GM12864 (cell line): Measurements from ENCODE around the gene IRGC.

Source experiments
- DNase-seq: peaks from one replicate; pipeline ENCODE4 v3.0.0-alpha.2; 2011; ENCODE audit warnings: low read depth
- H3K4me3 ChIP-seq: 2 replicates; pipeline ENCODE4 v1.5.1; 2011; ENCODE audit warnings: mild to moderate bottlenecking, low read depth, low read length, control low read depth
- TF ChIP-seq, protein P1 (sequence below): IDR thresholded peaks from 2 replicates; pipeline ENCODE4 v1.5.1; 2011; ENCODE audit warnings: low read depth, mild to moderate bottlenecking, moderate library complexity, low read length, control low read depth, inconsistent platforms; ENCODE audit errors: missing control alignments

Gene IRGC

DNA sequence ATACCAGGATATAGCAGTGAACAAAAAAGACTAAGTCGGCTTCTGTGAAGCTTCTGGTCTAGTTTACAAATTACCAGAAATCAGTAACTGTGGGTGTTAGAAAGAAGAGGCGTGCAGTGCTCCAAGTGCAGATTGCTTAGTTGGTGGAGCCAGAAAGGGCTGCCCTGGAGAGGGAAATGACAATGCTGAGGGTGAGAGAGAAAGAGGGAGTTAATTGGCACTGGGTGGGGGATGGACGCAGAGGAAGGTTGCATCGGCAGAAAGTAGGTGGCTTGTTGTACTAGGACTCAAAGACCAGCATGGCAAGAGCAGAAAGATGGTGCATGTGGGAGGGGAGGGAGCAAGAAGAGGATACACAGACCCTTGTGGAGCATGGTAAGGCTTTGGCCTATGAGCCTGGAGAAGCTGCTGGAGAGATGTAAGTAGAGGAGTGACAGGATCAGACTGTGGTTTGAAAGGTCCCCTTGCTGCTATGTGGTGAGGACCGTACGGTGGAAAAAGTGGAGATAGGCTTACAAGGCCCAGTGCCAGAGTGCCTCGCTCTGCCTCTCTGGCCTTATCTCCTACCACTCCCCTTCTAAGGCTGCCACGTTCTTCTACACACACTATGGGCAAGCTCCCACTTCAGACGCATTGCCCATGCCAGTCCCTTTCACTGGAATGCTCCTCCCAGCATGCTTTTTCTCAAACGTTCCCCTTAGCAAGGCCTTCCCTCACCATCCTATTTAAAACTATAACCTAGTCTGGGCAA is 25.4 kb downstream of the IRGC start:
- no peak for DNase-seq
- TF ChIP-seq, protein P1, sequence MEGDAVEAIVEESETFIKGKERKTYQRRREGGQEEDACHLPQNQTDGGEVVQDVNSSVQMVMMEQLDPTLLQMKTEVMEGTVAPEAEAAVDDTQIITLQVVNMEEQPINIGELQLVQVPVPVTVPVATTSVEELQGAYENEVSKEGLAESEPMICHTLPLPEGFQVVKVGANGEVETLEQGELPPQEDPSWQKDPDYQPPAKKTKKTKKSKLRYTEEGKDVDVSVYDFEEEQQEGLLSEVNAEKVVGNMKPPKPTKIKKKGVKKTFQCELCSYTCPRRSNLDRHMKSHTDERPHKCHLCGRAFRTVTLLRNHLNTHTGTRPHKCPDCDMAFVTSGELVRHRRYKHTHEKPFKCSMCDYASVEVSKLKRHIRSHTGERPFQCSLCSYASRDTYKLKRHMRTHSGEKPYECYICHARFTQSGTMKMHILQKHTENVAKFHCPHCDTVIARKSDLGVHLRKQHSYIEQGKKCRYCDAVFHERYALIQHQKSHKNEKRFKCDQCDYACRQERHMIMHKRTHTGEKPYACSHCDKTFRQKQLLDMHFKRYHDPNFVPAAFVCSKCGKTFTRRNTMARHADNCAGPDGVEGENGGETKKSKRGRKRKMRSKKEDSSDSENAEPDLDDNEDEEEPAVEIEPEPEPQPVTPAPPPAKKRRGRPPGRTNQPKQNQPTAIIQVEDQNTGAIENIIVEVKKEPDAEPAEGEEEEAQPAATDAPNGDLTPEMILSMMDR = no peak
- H3K4me3 ChIP-seq = no peak overlapping the region

DNA sequence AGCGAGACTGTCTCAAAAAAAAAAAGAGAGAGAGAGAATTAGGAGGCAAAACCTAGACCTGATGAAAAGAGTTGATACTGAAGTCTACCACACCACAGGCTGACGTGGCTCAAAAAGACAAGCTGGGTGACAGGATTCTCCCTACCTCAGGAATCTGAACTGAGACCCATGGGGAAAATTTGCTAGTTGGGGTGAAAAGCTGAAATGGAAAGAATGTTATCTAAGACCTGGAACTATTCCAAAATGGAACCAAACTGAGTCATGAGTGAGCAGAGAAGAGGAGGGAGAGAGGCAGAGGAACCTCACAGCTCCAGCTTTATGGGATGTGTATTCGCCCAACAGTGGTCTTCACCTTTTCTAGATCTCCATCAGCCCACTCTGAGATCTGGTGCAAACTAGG is 27.2 kb downstream of the IRGC start:
- TF ChIP-seq, protein P1 = no peak
- DNase-seq = no peak
- no peak overlapping the region for H3K4me3 ChIP-seq

DNA sequence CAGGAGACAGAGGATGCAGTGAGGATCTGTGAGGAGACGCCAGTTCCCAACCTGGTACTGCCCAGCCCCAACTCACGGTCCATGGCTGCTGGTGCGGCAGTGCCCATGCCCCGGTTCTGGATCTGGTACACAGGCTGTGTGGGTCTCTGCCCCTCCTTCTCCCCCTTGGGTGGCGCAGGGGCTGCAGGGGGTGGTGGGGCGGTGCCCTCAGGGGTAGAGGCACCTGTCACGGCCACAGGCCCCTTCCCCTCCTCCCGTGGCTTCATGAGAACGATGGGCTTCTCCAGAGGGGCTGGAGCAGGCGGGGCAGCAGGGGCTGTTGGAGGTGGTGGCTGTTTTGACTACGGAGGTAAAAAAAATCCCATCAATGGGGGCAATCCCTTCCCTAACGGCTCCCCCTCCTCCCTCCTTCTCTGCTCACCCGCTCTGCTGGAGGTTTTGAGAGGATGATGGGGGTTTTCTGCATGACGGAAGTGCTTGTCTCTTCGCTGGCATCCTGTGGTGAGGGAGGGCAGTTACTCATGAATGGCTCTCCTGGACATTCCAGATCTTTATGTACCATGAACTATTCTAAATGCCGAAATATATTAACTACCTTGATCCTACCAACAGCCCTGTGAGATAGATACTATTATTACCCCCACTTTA is 31.8 kb downstream of the IRGC start:
- TF ChIP-seq, protein P1 = no peak
- H3K4me3 ChIP-seq = no peak overlapping the region; the same call in 1 of the 2 replicates

DNA sequence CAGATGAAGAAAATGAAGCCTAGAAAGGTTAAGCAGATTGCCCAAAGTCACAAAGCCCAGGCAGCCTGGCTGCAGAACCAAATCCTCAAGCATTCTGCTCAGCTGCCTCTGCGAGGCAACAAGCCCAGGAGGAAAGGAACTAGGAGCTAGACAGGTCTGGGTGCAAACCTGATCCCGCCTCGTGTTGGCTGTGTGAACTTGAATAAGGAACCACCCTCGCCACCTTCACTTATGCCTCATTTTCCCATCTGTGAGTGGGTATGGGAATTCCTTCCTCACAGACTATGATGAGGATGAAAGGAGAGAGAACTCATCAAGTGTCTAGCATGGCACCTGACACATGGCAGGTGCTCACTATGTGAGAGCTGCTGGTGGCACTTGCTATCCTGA is 32.3 kb downstream of the IRGC start:
- TF ChIP-seq, protein P1 = no peak
- DNase-seq = no peak
- no peak overlapping the region for H3K4me3 ChIP-seq

More for the DNA sequence above, 31.8 kb downstream of the IRGC start:
- DNase-seq = no peak

DNA sequence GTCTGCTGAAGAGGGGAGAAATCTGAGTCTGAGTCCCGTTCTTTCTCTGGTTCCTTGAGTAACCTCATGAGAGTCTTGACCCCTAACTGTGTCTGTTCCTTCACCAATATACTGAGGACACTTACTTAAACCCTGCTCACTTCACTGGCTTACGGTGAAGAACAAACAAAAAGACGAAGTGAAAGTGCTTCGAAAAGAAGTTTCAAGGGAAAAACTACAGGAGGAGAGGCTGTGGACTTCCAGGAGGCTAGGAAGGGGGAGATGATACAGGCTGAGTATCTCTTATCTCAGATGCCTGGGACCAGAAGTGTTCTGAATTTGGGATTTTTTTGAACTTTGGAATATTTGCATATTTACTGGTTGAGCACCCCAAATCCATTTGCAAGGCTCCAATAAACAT is 32.8 kb downstream of the IRGC start:
- DNase-seq = no peak
- H3K4me3 ChIP-seq = no peak overlapping the region
- TF ChIP-seq, protein P1 = no peak

DNA sequence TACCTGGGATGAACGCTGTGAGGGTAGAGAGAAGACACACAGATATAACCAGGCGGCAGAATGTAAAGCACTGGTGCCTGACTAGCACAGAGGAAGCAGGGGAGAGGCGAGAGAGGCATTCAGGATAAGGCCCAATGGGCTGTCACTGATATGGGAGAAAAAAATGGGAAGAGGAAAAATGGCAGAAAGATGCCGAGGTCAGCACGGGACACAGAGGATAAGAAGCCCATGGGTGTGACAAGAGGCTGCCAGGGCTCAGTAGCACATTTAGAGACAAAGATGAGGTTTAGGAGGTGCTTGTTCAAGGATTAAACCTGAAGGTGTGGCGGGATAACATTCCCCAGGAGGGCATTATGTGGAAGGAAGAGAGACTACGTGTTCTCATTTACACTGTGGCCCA is 33.3 kb downstream of the IRGC start:
- DNase-seq = no peak
- TF ChIP-seq, protein P1 = no peak
- no peak overlapping the region for H3K4me3 ChIP-seq
